ENCODE measurements around the gene IL31.
A peak's percentile ranks its signal among the peaks of the same experiment; 100 is the strongest.

Gene IL31

GRCh38 chr12:122126713-122127597 is 47.1 kb downstream of the IL31 start:
- DNase-seq = no peak

GRCh38 chr12:122126342-122126635 is 47.7 kb downstream of the IL31 start:
- DNase-seq = no peak

GRCh38 chr12:122125452-122126341 is 48.3 kb downstream of the IL31 start:
- no peak for DNase-seq

- DNase-seq = no peak
These were observed 49.7 kb downstream of the IL31 start for GRCh38 chr12:122124370-122124769.

- no peak for DNase-seq
These were observed 50.3 kb downstream of the IL31 start for GRCh38 chr12:122123761-122124145.

- DNase-seq = peak; percentile 21 to 52
These were observed 50.8 kb downstream of the IL31 start for GRCh38 chr12:122123051-122123760.

All from SW 1271 (cell line).